ENCODE data around the gene COTL1. TPM values are rescaled to one million over a fixed set of nuclear protein-coding genes. Genes with fewer than 3 reads are reported as not detected.
A peak's percentile ranks its signal among the peaks of the same experiment; 100 is the strongest.

Gene COTL1
- total and polyA plus RNA-seq, 2 of the 13 experiments (the other 11 are each of a cell fraction or from before 2014, with no cell fraction given) = 8.7 to 16.9 TPM

DNA sequence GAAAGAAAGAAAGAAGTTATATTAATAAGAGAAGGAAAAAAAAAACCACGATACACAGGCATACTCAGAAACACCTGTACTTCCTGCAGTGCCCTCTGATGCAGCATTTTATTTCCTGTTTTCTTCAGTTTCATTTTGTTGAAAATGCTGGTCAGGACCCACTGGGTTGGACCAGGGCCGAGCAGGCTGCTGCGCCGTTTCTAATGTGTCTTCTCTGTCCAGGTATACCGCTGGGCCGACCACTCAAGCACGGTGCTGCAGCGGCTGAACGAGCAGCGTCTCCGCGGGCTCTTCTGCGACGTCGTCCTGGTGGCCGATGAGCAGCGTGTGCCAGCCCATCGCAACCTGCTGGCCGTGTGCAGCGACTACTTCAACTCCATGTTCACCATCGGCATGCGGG lies 38.8 kb upstream of the COTL1 start:
- 97% methylated on average over 22 of the region's 22 CpGs for WGBS (ENCODE audit: low lambda C conversion rate)
- Histone ChIP-seq H3K27me3 (ENCODE audit: control insufficient read depth in 1 of 2, insufficient read depth in 2 of 2, low read length in 2 of 2) (no peaks in the 10 kb centered on the region), H3K36me3 (replicated peaks in 1 of 2; ENCODE audit: control insufficient read depth in 1 of 2, insufficient read depth in 2 of 2, low read length in 2 of 2) (peaks cover 23 to 59% of the 10 kb centered on the region in 2 experiments), H3K79me2 (ENCODE audit: insufficient read depth, low read length) (no peaks in the 10 kb centered on the region), H3K4me2 (ENCODE audit: low read depth, low read length) (no peak overlapping the region), H3K4me3 (replicated peaks in 1 of 3; ENCODE audit: insufficient read depth in 1 of 3, low read depth in 2 of 3, low read length in 3 of 3) (no peak overlapping the region), H2AFZ (ENCODE audit: low read length) (no peak overlapping the region), H3K9ac (ENCODE audit: insufficient read depth, low read depth, low read length) (no peak overlapping the region), H4K20me1 (ENCODE audit: insufficient read depth, low read length) (no peaks in the 10 kb centered on the region), H3K4me1 (ENCODE audit: insufficient read depth, low read length) (no peaks in the 10 kb centered on the region), H3K9me3 (ENCODE audit: low read length) (no peaks in the 10 kb centered on the region), H3K27ac (ENCODE audit: extremely low read length, insufficient read depth, low read length) (no peak overlapping the region)
- intact Hi-C loops (cut with micrococcal nuclease; ENCODE audit: unreplicated experiment) = no loop called here
- TF ChIP-seq TCF7 (IDR thresholded peaks at IDR 0.05; ENCODE audit: low read depth) = no peak
- TF ChIP-seq ARHGAP35 (CRISPR knock-in tag; IDR thresholded peaks at IDR 0.05; ENCODE audit: borderline replicate concordance) = no peak
- TF ChIP-seq SRY (CRISPR knock-in tag; IDR thresholded peaks at IDR 0.05) = no peak
- no peak for TF ChIP-seq ISL2 (CRISPR knock-in tag; IDR thresholded peaks at IDR 0.05)
- TF ChIP-seq, protein P1, sequence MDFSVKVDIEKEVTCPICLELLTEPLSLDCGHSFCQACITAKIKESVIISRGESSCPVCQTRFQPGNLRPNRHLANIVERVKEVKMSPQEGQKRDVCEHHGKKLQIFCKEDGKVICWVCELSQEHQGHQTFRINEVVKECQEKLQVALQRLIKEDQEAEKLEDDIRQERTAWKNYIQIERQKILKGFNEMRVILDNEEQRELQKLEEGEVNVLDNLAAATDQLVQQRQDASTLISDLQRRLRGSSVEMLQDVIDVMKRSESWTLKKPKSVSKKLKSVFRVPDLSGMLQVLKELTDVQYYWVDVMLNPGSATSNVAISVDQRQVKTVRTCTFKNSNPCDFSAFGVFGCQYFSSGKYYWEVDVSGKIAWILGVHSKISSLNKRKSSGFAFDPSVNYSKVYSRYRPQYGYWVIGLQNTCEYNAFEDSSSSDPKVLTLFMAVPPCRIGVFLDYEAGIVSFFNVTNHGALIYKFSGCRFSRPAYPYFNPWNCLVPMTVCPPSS (IDR thresholded peaks at IDR 0.05) = no peak
- peak; percentile 18 for TF ChIP-seq AGO2 (optimal IDR thresholded peaks at IDR 0.05; ENCODE audit: low read depth, low read length)
- ChIA-PET CTCF (ENCODE audit: low intra/inter-chr PET ratio, low total read pairs) (no interaction called here), POLR2A (no interaction called here)
- no TSS peak for BruUV-seq (replicated peaks)
- ATAC-seq (no peak), DNase-seq (ENCODE audit: low spot score) (no peak), FAIRE-seq (no peak)
- in situ Hi-C loops (cut with HindIII; ENCODE audit: extremely low pct_ligation_motif_present, low pct_unique_long_range_greater_than_20kb) = no loop called here

DNA sequence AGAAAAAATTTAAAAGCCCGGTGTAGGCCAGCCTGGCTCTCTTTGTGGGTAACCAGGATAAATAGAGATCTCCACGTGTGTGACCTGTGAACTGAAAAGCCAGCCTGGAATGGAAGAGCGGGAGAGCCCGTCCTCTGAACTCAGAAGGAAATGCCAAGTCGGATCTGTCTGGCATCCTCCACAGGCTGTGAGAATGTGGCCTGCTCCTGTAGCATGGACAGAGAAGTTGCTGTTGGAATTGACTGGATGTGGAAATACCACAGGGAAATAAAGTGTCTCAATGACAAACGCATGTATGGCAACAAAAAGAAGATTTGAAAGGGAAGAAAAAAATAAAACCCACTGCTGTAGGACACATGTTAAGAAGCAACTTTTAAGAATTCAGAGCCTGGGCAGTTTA lies 37.1 kb upstream of the COTL1 start:
- DNase-seq (ENCODE audit: low spot score) = no peak
- intact Hi-C loops (cut with micrococcal nuclease; ENCODE audit: unreplicated experiment) = no loop called here
- in situ Hi-C loops (cut with HindIII; ENCODE audit: extremely low pct_ligation_motif_present, low pct_unique_long_range_greater_than_20kb) = no loop called here
- 78% methylated on average over 6 of the region's 6 CpGs for WGBS (ENCODE audit: low lambda C conversion rate)
- ATAC-seq = no peak
- Histone ChIP-seq H3K36me3 (replicated peaks in 1 of 2; ENCODE audit: control insufficient read depth in 1 of 2, insufficient read depth in 2 of 2, low read length in 2 of 2) (peaks cover 21 to 54% of the 10 kb centered on the region in 2 experiments), H3K4me2 (ENCODE audit: low read depth, low read length) (no peak overlapping the region), H3K4me1 (ENCODE audit: insufficient read depth, low read length) (peaks cover 11% of the 10 kb centered on the region), H3K9me3 (ENCODE audit: low read length) (no peaks in the 10 kb centered on the region), H3K9ac (ENCODE audit: insufficient read depth, low read depth, low read length) (no peak overlapping the region), H3K27ac (ENCODE audit: extremely low read length, insufficient read depth, low read length) (no peak overlapping the region), H4K20me1 (ENCODE audit: insufficient read depth, low read length) (no peaks in the 10 kb centered on the region), H3K4me3 (replicated peaks in 1 of 3; ENCODE audit: insufficient read depth in 1 of 3, low read depth in 2 of 3, low read length in 3 of 3) (no peak overlapping the region), H3K27me3 (ENCODE audit: control insufficient read depth in 1 of 2, insufficient read depth in 2 of 2, low read length in 2 of 2) (no peaks in the 10 kb centered on the region), H3K79me2 (ENCODE audit: insufficient read depth, low read length) (no peaks in the 10 kb centered on the region), H2AFZ (ENCODE audit: low read length) (no peak overlapping the region)
- BruUV-seq (replicated peaks) = no TSS peak
- no peak for FAIRE-seq
- ChIA-PET CTCF (ENCODE audit: low intra/inter-chr PET ratio, low total read pairs) (no interaction called here), POLR2A (no interaction called here)
- TF ChIP-seq FLYWCH1 (CRISPR knock-in tag; IDR thresholded peaks at IDR 0.05) (no peak), ZFP1 (CRISPR knock-in tag; IDR thresholded peaks at IDR 0.05) (no peak), ZNF883 (CRISPR knock-in tag; IDR thresholded peaks at IDR 0.05; ENCODE audit: not compliant biosample characterization) (no peak), SRSF1 (optimal IDR thresholded peaks at IDR 0.05; ENCODE audit: low read depth, low read length) (no peak), MLLT10 (CRISPR knock-in tag; IDR thresholded peaks at IDR 0.05) (no peak), ZBTB42 (CRISPR knock-in tag; IDR thresholded peaks at IDR 0.05) (no peak), SOX5 (CRISPR knock-in tag; IDR thresholded peaks at IDR 0.05; ENCODE audit: borderline replicate concordance) (no peak)
- TF ChIP-seq, protein P2, sequence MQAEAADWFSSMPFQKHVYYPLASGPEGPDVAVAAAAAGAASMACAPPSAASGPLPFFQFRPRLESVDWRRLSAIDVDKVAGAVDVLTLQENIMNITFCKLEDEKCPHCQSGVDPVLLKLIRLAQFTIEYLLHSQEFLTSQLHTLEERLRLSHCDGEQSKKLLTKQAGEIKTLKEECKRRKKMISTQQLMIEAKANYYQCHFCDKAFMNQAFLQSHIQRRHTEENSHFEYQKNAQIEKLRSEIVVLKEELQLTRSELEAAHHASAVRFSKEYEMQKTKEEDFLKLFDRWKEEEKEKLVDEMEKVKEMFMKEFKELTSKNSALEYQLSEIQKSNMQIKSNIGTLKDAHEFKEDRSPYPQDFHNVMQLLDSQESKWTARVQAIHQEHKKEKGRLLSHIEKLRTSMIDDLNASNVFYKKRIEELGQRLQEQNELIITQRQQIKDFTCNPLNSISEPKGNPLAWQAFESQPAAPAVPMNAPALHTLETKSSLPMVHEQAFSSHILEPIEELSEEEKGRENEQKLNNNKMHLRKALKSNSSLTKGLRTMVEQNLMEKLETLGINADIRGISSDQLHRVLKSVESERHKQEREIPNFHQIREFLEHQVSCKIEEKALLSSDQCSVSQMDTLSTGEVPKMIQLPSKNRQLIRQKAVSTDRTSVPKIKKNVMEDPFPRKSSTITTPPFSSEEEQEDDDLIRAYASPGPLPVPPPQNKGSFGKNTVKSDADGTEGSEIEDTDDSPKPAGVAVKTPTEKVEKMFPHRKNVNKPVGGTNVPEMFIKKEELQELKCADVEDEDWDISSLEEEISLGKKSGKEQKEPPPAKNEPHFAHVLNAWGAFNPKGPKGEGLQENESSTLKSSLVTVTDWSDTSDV (CRISPR knock-in tag; IDR thresholded peaks at IDR 0.05) = no peak
